RWPE1 (cell line): ENCODE results near the gene FADS2.

ENCODE experiments used
- CTCF ChIA-PET: fragments of 350-600 bp; sonication (Branson Sonifier 250); formaldehyde crosslinking; extraction: SDS; loops from one replicate; lab custom pipeline; 2021; lab: Yijun Ruan, JAX
- POLR2A ChIA-PET: fragments of 400-600 bp; formaldehyde crosslinking; extraction: SDS; loops from one replicate; lab custom pipeline; 2020; ENCODE audit warnings: antibody characterized with exemption; ENCODE audit not compliant: low non-redundant PET; lab: Yijun Ruan, JAX
- DNase-seq: peaks from one replicate; pipeline ENCODE4 v3.0.0; 2012; ENCODE audit warnings: low spot score
- H3K27ac ChIP-seq: fragments of 450-650 bp; 2 replicates; pipeline ENCODE4 v1.5.1; 2017
- TF ChIP-seq, protein P1 (sequence below): fragments of 450-650 bp; conservative IDR thresholded peaks from 2 replicates; pipeline ENCODE4 v1.5.1; 2017; ENCODE audit warnings: low read depth, mild to moderate bottlenecking

FADS2 gene

DNA sequence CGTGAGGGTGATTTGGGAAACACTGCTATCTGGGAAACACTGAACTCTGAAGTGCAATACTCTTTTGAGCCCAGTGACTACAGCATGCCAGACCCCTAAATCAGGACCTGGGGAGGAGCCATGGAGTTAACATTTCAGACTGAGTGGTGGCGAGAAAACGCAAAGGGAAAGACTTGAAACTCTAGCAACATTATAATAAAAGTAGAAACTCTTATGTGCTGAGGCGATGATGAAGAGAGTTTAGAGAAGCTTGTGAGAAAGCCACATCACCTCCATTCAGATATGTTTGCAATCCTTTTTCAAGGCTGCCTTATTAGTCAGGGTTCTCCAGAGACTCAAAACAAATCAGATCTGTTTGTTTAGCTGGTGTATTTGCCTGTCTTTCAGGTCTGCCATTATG, 33.5 kb upstream of the FADS2 start:
- DNase-seq: no peak
- ChIA-PET CTCF (no interaction called here), POLR2A (no interaction called here)
- no peak overlapping the region for H3K27ac ChIP-seq
- TF ChIP-seq, protein P1, sequence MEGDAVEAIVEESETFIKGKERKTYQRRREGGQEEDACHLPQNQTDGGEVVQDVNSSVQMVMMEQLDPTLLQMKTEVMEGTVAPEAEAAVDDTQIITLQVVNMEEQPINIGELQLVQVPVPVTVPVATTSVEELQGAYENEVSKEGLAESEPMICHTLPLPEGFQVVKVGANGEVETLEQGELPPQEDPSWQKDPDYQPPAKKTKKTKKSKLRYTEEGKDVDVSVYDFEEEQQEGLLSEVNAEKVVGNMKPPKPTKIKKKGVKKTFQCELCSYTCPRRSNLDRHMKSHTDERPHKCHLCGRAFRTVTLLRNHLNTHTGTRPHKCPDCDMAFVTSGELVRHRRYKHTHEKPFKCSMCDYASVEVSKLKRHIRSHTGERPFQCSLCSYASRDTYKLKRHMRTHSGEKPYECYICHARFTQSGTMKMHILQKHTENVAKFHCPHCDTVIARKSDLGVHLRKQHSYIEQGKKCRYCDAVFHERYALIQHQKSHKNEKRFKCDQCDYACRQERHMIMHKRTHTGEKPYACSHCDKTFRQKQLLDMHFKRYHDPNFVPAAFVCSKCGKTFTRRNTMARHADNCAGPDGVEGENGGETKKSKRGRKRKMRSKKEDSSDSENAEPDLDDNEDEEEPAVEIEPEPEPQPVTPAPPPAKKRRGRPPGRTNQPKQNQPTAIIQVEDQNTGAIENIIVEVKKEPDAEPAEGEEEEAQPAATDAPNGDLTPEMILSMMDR: no peak

DNA sequence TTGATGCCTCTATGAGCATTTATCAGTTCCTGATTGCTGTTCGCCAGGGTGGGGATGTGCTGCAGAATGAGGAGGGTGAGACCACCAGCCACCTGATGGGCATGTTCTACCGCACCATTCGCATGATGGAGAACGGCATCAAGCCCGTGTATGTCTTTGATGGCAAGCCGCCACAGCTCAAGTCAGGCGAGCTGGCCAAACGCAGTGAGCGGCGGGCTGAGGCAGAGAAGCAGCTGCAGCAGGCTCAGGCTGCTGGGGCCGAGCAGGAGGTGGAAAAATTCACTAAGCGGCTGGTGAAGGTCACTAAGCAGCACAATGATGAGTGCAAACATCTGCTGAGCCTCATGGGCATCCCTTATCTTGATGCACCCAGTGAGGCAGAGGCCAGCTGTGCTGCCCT, 32.6 kb upstream of the FADS2 start:
- POLR2A ChIA-PET: no interaction called here
- DNase-seq: no peak
- H3K27ac ChIP-seq: peak overlapping the region; percentile 29
- CTCF ChIA-PET: interaction anchor here (3.0 kb wide), 1 partner anchor 152 kb away, joined by 17 read pairs; no protein-coding TSS in a partner anchor
- TF ChIP-seq, protein P1: no peak

DNA sequence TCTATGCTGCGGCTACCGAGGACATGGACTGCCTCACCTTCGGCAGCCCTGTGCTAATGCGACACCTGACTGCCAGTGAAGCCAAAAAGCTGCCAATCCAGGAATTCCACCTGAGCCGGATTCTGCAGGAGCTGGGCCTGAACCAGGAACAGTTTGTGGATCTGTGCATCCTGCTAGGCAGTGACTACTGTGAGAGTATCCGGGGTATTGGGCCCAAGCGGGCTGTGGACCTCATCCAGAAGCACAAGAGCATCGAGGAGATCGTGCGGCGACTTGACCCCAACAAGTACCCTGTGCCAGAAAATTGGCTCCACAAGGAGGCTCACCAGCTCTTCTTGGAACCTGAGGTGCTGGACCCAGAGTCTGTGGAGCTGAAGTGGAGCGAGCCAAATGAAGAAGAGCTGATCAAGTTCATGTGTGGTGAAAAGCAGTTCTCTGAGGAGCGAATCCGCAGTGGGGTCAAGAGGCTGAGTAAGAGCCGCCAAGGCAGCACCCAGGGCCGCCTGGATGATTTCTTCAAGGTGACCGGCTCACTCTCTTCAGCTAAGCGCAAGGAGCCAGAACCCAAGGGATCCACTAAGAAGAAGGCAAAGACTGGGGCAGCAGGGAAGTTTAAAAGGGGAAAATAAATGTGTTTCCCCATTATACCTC, 32.1 kb upstream of the FADS2 start:
- CTCF ChIA-PET: interaction anchor here (0.6 to 3.0 kb wide), 4 partner anchors 79 to 411 kb away, joined by 3 to 17 read pairs (median 6); no protein-coding TSS in a partner anchor
- POLR2A ChIA-PET: no interaction called here
- TF ChIP-seq, protein P1: no peak
- peak overlapping the region; percentile 29 for H3K27ac ChIP-seq
- DNase-seq: no peak

DNA sequence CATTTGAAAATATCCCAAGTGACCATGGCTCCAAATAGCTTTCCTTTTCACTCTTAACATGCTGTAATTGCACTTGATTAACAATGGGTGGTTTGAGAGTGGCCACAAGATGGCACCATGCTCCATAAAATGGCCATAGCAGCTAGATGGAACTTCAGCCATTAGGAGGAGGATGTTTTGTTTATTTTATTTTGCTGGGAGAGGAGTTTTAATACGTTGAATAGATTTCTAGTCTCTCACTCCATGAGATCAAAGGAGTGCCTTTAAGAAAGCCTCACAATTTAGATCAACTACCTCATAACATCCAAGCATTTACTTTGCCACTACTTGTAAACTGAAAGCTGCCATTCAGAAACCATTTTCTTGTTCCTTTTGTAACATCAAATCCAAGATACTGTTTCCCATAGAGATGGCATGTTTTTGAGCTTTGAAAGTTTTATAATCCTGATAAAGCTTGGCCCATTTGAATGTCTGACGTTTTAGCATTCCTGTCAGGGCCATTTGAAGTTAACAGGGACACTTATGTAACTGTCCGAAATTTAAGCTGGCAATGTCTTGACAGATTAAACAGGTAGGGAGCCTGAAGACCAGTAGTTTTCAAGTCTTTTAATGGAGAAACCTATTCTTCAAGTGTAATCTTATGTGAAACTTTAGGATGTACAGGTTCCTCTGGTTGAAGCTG, 30.7 kb upstream of the FADS2 start:
- no peak overlapping the region for H3K27ac ChIP-seq
- CTCF ChIA-PET: interaction anchor here (0.6 to 3.0 kb wide), 22 partner anchors 9 to 770 kb away, joined by 3 to 17 read pairs (median 3); no protein-coding TSS in a partner anchor
- TF ChIP-seq, protein P1: peak; percentile 81
- POLR2A ChIA-PET: no interaction called here
- DNase-seq: peak; percentile 62

DNA sequence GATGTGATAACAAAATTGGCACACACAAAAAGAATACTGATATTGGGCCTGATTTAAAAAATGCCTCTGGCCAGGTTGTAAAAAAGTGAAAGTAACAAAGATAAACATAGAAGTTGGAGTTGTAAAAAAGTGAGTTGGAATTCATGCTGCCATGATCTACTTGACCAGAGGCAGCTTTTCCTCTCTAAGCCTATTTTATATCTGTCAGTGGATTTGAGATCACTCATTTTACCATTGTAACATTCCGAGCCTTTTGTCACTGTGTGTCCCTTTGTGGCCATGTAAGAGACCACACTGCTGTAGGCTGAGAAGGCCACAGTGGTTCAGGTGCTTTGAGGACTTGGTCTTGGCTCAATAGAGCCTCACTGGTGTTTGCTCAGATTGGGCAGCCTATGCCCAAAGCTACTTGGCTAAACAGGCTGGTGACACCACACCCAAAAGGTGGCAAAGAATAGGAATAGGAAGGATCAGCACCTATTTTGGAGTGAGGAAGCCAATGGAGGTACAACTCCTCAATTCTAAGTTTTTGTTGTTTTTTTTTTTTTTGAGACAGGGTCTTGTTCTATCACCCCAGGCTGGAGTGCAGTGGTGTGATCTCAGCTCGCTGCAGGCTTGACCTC, 28.3 kb upstream of the FADS2 start:
- DNase-seq: no peak
- TF ChIP-seq, protein P1: no peak
- ChIA-PET CTCF (interaction anchor here (1.4 kb wide), 1 partner anchor 282 kb away, joined by 4 read pairs; no protein-coding TSS in a partner anchor), POLR2A (interaction anchor here (1.2 kb wide), 1 partner anchor 15 kb away, joined by 17 read pairs; no protein-coding TSS in a partner anchor)
- H3K27ac ChIP-seq: peak overlapping the region; percentile 17
